Ammon's horn (tissue), 1 donor: ENCODE results near the gene XNDC1N.
A peak's percentile ranks its signal among the peaks of the same experiment; 100 is the strongest.
"Not testable (repeated sequence)": the region's sequence is repeated elsewhere in the genome, so short reads cannot be mapped to it uniquely, and the experiment has no call there.

Source experiments
- DNase-seq: peaks from one replicate; pipeline ENCODE4 v3.0.0-alpha.2; 2016; ENCODE audit warnings: low spot score

Gene XNDC1N

GRCh38 chr11:71933141-71933933, 4.9 kb upstream of the XNDC1N start:
- no peak for DNase-seq

- DNase-seq = no peak
Observed at GRCh38 chr11:71931245-71931602, 2.8 kb upstream of the XNDC1N start.

- no peak for DNase-seq
Observed at GRCh38 chr11:71930556-71931244, 2.3 kb upstream of the XNDC1N start.

- no peak for DNase-seq
Observed at GRCh38 chr11:71929491-71929890, 1.1 kb upstream of the XNDC1N start.

GRCh38 chr11:71928737-71929443, 496 bp upstream of the XNDC1N start, which contains the start of gene RNF121:
Gene RNF121 (plus strand): TSS chr11:71929046. CDS start chr11:71929062, 16 bp downstream.
- peak; percentile 98 for DNase-seq

GRCh38 chr11:71917646-71918140, 10.7 kb downstream of the XNDC1N start:
- no peak for DNase-seq

- DNase-seq = no peak
Observed at GRCh38 chr11:71914617-71915189, 13.7 kb downstream of the XNDC1N start.

GRCh38 chr11:71913756-71914526, 14.5 kb downstream of the XNDC1N start:
- no peak for DNase-seq

- DNase-seq = not testable (repeated sequence)
Observed at GRCh38 chr11:71911986-71912340, 16.4 kb downstream of the XNDC1N start.

- not testable (repeated sequence) for DNase-seq
Observed at GRCh38 chr11:71911321-71911985, 16.9 kb downstream of the XNDC1N start.

- DNase-seq = not testable (repeated sequence)
Observed at GRCh38 chr11:71910775-71911174, 17.6 kb downstream of the XNDC1N start.

- no peak for DNase-seq
Observed at GRCh38 chr11:71908218-71908617, 20.2 kb downstream of the XNDC1N start.

GRCh38 chr11:71901137-71901536, 27.3 kb downstream of the XNDC1N start:
- not testable (repeated sequence) for DNase-seq

- no peak for DNase-seq
Observed at GRCh38 chr11:71895961-71896360, 32.4 kb downstream of the XNDC1N start.

GRCh38 chr11:71889181-71889872, 39.1 kb downstream of the XNDC1N start:
- not testable (repeated sequence) for DNase-seq

- DNase-seq = not testable (repeated sequence)
Observed at GRCh38 chr11:71888335-71889010, 39.9 kb downstream of the XNDC1N start.

GRCh38 chr11:71885806-71886205, 42.6 kb downstream of the XNDC1N start:
- not testable (repeated sequence) for DNase-seq
